MM.1S (cell line): ENCODE results near the gene WBP1.

Experiments
- DNase-seq: peaks from one replicate; pipeline ENCODE4 v3.0.0-alpha.2; 2015
- H2AFZ ChIP-seq: fragments of 300-600 bp; sonication (generic); 2 replicates; pipeline ENCODE4 v1.6.0; 2016; ENCODE audit warnings: antibody characterized with exemption, low read length
- H3F3A ChIP-seq: fragments of 300-600 bp; sonication (generic); 2 replicates; pipeline ENCODE4 v1.6.1; 2016; ENCODE audit warnings: mild to moderate bottlenecking, antibody characterized with exemption, low read length, moderate library complexity, mixed read lengths; ENCODE audit not compliant: insufficient read depth
- H3K27ac ChIP-seq: fragments of 300-600 bp; sonication (generic); 2 replicates; pipeline ENCODE4 v1.5.1; 2016; ENCODE audit warnings: mild to moderate bottlenecking, low read length
- H3K27me3 ChIP-seq: fragments of 300-600 bp; sonication (generic); replicated peaks from 2 replicates; pipeline ENCODE4 v1.6.0; 2016; ENCODE audit warnings: low read length; ENCODE audit not compliant: insufficient read depth
- H3K36me3 ChIP-seq: fragments of 300-600 bp; sonication (generic); replicated peaks from 2 replicates; pipeline ENCODE4 v1.6.1; 2016; ENCODE audit warnings: mild to moderate bottlenecking, low read length, mixed read lengths; ENCODE audit not compliant: insufficient read depth
- H3K4me1 ChIP-seq: fragments of 300-600 bp; sonication (generic); 2 replicates; pipeline ENCODE4 v1.6.1; 2016; ENCODE audit warnings: low read length, mixed read lengths
- H3K4me2 ChIP-seq: fragments of 300-600 bp; sonication (generic); 2 replicates; pipeline ENCODE4 v1.6.0; 2016; ENCODE audit warnings: low read depth, low read length
- H3K4me3 ChIP-seq: fragments of 300-600 bp; sonication (generic); 2 replicates; pipeline ENCODE4 v1.5.1; 2016; ENCODE audit warnings: low read length, mixed read lengths
- H3K79me2 ChIP-seq: fragments of 300-600 bp; sonication (generic); 2 replicates; pipeline ENCODE4 v1.6.1; 2016; ENCODE audit warnings: mixed run types, low read length, mixed read lengths
- H3K9ac ChIP-seq: fragments of 300-600 bp; sonication (generic); 2 replicates; pipeline ENCODE4 v1.6.1; 2016; ENCODE audit warnings: low read length, mixed read lengths
- H3K9me2 ChIP-seq: fragments of 300-600 bp; sonication (generic); replicated peaks from 2 replicates; pipeline ENCODE4 v1.6.1; 2016; ENCODE audit warnings: mild to moderate bottlenecking, low read length, mixed read lengths; ENCODE audit not compliant: insufficient read depth
- H3K9me3 ChIP-seq: fragments of 300-600 bp; sonication (generic); replicated peaks from 2 replicates; pipeline ENCODE4 v1.6.1; 2016; ENCODE audit warnings: mild to moderate bottlenecking, low read length, mixed read lengths; ENCODE audit not compliant: insufficient read depth
- H4K20me1 ChIP-seq: fragments of 300-600 bp; sonication (generic); 2 replicates; pipeline ENCODE4 v1.6.1; 2016; ENCODE audit warnings: mild to moderate bottlenecking, low read length, moderate library complexity, mixed read lengths; ENCODE audit not compliant: insufficient read depth
- CTCF ChIP-seq: fragments of 300-600 bp; sonication (generic); IDR thresholded peaks from 2 replicates; pipeline ENCODE4 v1.5.1; 2016; ENCODE audit warnings: antibody characterized with exemption, low read length, mixed read lengths
- EZH2 ChIP-seq: fragments of 300-600 bp; sonication (generic); optimal IDR thresholded peaks from 2 replicates; pipeline ENCODE3; 2017; ENCODE audit warnings: low read depth, mild to moderate bottlenecking, antibody characterized with exemption, low read length, mixed read lengths
- EZH2phosphoT487 ChIP-seq: fragments of 300-600 bp; sonication (generic); IDR thresholded peaks from 2 replicates; pipeline ENCODE4 v1.6.1; 2018; ENCODE audit warnings: antibody characterized with exemption, low read length

Gene WBP1

GRCh38 chr2:74472086-74472944 lies 14.1 kb downstream of the WBP1 start, which contains the start of gene MRPL53:
MRPL53 (minus strand) TSS chr2:74472680; CDS start chr2:74472660, 20 bp downstream.
- peak within 1 kb of the TSS; percentile 90 for H3K27ac ChIP-seq
- peak within 1 kb of the TSS; percentile 93 for H2AFZ ChIP-seq

DNA sequence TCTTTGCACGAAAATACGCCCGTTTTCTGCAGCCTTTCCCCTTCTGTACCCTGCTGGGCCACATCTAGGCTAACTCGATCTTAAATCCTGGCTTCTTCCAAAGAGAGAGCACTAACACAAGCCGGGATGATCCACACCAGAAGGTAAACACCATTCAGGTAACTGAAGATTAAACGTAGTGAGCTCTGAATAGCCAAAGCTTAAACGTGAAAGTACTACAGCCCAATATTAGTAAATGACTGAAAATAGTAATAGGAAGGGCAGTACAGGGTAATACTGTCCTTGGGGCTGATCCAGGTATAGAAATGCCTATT lies 14.7 kb downstream of the WBP1 start:
- Histone ChIP-seq H3F3A (peaks cover 34% of the 10 kb centered on the region), H3K9me2 (no peaks in the 10 kb centered on the region), H3K36me3 (no peaks in the 10 kb centered on the region; the same call in 1 of the 2 replicates), H3K27me3 (no peaks in the 10 kb centered on the region), H3K79me2 (peaks cover 6% of the 10 kb centered on the region), H3K4me1 (peaks cover 5% of the 10 kb centered on the region; the same call in 1 of the 2 replicates), H3K27ac (peak overlapping the region; percentile 90), H3K4me3 (peak overlapping the region; percentile 99), H4K20me1 (no peaks in the 10 kb centered on the region), H2AFZ (peak overlapping the region; percentile 93), H3K4me2 (peak overlapping the region; percentile 93), H3K9ac (peak overlapping the region; percentile 87), H3K9me3 (no peaks in the 10 kb centered on the region)
- TF ChIP-seq CTCF (no peak), EZH2 (no peak), EZH2phosphoT487 (no peak)
- no peak for DNase-seq

More at GRCh38 chr2:74472086-74472944, 14.1 kb downstream of the WBP1 start, which contains the start of gene MRPL53:
- peaks cover 34% of the 10 kb centered on the region for H3F3A ChIP-seq
- peaks cover 5% of the 10 kb centered on the region; the same call in 1 of the 2 replicates for H3K4me1 ChIP-seq
- TF ChIP-seq EZH2phosphoT487, result no peak
- no peaks in the 10 kb centered on the region for H4K20me1 ChIP-seq
- peak; percentile 96 for DNase-seq
- H3K4me2 ChIP-seq, result peak within 1 kb of the TSS; percentile 93
- no peaks in the 10 kb centered on the region; the same call in 1 of the 2 replicates for H3K36me3 ChIP-seq
- H3K27me3 ChIP-seq, result no peaks in the 10 kb centered on the region
- no peaks in the 10 kb centered on the region for H3K9me2 ChIP-seq
- peak within 1 kb of the TSS; percentile 99 for H3K4me3 ChIP-seq
- no peaks in the 10 kb centered on the region for H3K9me3 ChIP-seq
- peaks cover 6% of the 10 kb centered on the region for H3K79me2 ChIP-seq
- peak within 1 kb of the TSS; percentile 87 for H3K9ac ChIP-seq

- Histone ChIP-seq H3K4me1 (peaks cover 5% of the 10 kb centered on the region; the same call in 1 of the 2 replicates), H3K27ac (no peak overlapping the region), H4K20me1 (no peaks in the 10 kb centered on the region), H3K9me2 (no peaks in the 10 kb centered on the region), H3K27me3 (no peaks in the 10 kb centered on the region), H3K4me2 (no peak overlapping the region), H3K9me3 (no peaks in the 10 kb centered on the region), H2AFZ (no peak overlapping the region), H3K36me3 (no peaks in the 10 kb centered on the region; the same call in 1 of the 2 replicates), H3K79me2 (peaks cover 6% of the 10 kb centered on the region), H3F3A (peaks cover 34% of the 10 kb centered on the region), H3K9ac (no peak overlapping the region), H3K4me3 (no peak overlapping the region)
- no peak for DNase-seq
- TF ChIP-seq EZH2, result no peak
- TF ChIP-seq EZH2phosphoT487, result no peak
- no peak for TF ChIP-seq CTCF
These were observed 16.2 kb downstream of the WBP1 start for GRCh38 chr2:74474481-74474880.
